GM12864 (cell line): Measurements from ENCODE around the gene CC2D1A.

Experiments
- DNase-seq: peaks from one replicate; pipeline ENCODE4 v3.0.0-alpha.2; 2011; ENCODE audit warnings: low read depth
- H3K4me3 ChIP-seq: 2 replicates; pipeline ENCODE4 v1.5.1; 2011; ENCODE audit warnings: mild to moderate bottlenecking, low read depth, low read length, control low read depth
- CTCF ChIP-seq: IDR thresholded peaks from 2 replicates; pipeline ENCODE4 v1.5.1; 2011; ENCODE audit warnings: low read depth, mild to moderate bottlenecking, moderate library complexity, low read length, control low read depth, inconsistent platforms; ENCODE audit errors: missing control alignments

The CC2D1A gene

DNA sequence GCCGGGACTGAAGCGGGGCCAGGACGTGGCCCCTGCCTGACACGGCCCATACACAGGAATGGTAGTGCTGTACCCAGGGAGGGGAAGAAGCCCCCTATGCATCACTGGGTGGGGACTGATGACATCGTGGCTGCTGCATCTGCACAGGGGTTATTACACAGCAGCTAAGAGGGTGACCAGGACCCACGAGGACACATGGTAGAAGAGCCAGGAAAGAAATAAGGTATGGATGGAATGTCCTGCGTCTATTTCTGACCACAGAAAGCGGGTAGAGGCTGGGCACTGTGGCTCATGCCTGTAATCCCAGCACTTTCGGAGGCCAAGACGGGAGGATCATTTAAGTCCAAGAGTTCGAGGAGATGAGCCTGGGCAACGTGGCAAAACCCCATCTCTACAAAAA lies 70.4 kb downstream of the CC2D1A start:
- no peak for DNase-seq
- TF ChIP-seq CTCF = no peak

GRCh38 chr19:13977803-13978202 lies 71.8 kb downstream of the CC2D1A start:
- no peak for TF ChIP-seq CTCF
- H3K4me3 ChIP-seq = no peak overlapping the region
- DNase-seq = no peak

More for the DNA sequence above, 70.4 kb downstream of the CC2D1A start:
- no peak overlapping the region for H3K4me3 ChIP-seq

- H3K4me3 ChIP-seq = no peak overlapping the region
- no peak for TF ChIP-seq CTCF
- DNase-seq = no peak
Measured at GRCh38 chr19:13978351-13979243, 72.6 kb downstream of the CC2D1A start.

DNA sequence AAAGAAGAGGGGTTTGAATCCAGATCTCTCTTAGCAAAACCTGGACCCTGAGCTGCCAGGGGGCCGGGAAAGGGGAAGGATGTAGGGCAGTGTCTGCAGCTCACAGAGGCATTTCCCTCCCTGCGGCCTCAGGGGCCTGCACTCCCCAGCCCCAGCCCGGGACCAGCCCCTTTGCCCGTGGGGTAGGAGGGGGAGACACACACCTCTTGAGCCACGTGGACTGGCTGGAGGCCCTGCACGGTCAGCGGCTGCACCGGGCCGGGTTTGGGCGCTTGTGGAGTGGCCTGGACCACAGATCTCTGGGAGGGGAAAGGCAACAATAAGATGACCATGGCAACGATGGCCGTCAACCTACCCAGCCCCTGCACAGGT lies 73.2 kb downstream of the CC2D1A start:
- no peak for DNase-seq
- no peak overlapping the region for H3K4me3 ChIP-seq
- TF ChIP-seq CTCF = no peak

- no peak for TF ChIP-seq CTCF
- no peak for DNase-seq
- no peak overlapping the region for H3K4me3 ChIP-seq
Measured at GRCh38 chr19:13979686-13980085, 73.7 kb downstream of the CC2D1A start.

GRCh38 chr19:13980340-13980739 lies 74.3 kb downstream of the CC2D1A start:
- no peak overlapping the region for H3K4me3 ChIP-seq
- DNase-seq = no peak
- TF ChIP-seq CTCF = no peak
